GM12878 (cell line): ENCODE measurements around the gene ROBO1. TPM values are rescaled to one million over a fixed set of nuclear protein-coding genes. Genes with fewer than 3 reads are reported as not detected.

Experiments used
- ATAC-seq: fragments of 200-7000 bp; cut with Tn5 transposase; 3 replicates; pipeline ENCODE4 v1.9.1; 2020; ENCODE audit warnings: mild to moderate bottlenecking, moderate library complexity
- BruUV-seq: library from RNA; stranded (reverse); fragments of 400-500 nt; replicated peaks from 2 replicates; lab custom pipeline; 2021; lab: Mats Ljungman, UMichigan
- CTCF ChIA-PET: fragments of 300-600 bp; sonication (Branson Sonifier 250); formaldehyde crosslinking; extraction: SDS; loops from one replicate; lab custom pipeline; 2021; ENCODE audit warnings: inconsistent platforms; lab: Yijun Ruan, JAX
- POLR2A ChIA-PET: fragments of 350-600 bp; formaldehyde crosslinking; extraction: SDS; loops from one replicate; lab custom pipeline; 2021; ENCODE audit warnings: inconsistent platforms; lab: Charles Lee
- RAD21 ChIA-PET: fragments of 300-600 bp; sonication (Branson Sonifier 250); formaldehyde crosslinking; loops from one replicate; lab custom pipeline; 2023; ENCODE audit warnings: antibody characterized with exemption; ENCODE audit not compliant: unreplicated experiment; lab: Charles Lee
- SMC1A ChIA-PET: fragments of 300-600 bp; sonication (Branson Sonifier 250); formaldehyde crosslinking; loops from one replicate; lab custom pipeline; 2023; ENCODE audit not compliant: unreplicated experiment, uncharacterized antibody; lab: Charles Lee
- DNase-seq: peaks from one replicate; pipeline ENCODE4 v3.0.0-alpha.2; 2011; ENCODE audit warnings: low read depth, low spot score
- FAIRE-seq: peaks from 3 replicates; lab custom pipeline; 2011; peaks lifted over from hg19 to GRCh38; lab: Jason Lieb, UNC
- H2AFZ ChIP-seq: 2 replicates; pipeline ENCODE4 v1.6.0; 2011; ENCODE audit warnings: low read depth, low read length, control low read depth; ENCODE audit not compliant: control insufficient read depth
- H3K27ac ChIP-seq: 2 replicates; pipeline ENCODE4 v1.5.1; 2011; ENCODE audit warnings: control low read depth; ENCODE audit not compliant: control insufficient read depth, insufficient read depth
- H3K27me3 ChIP-seq, 2 experiments: replicated peaks in 1 of 2; 2 replicates each; pipeline versions ENCODE4 v1.6.0 to v1.6.1; 2011; ENCODE audit warnings: low read length in 1 of 2; ENCODE audit not compliant: control insufficient read depth in 2 of 2, insufficient read depth in 2 of 2
- H3K36me3 ChIP-seq, 2 experiments: 2 replicates each; pipeline ENCODE4 v1.5.1; 2011; ENCODE audit warnings: low read length in 1 of 2; ENCODE audit not compliant: control insufficient read depth in 2 of 2, insufficient read depth in 2 of 2
- H3K4me1 ChIP-seq: 2 replicates; pipeline ENCODE4 v1.6.1; 2011; ENCODE audit warnings: mild to moderate bottlenecking, low read length, moderate library complexity, mixed read lengths; ENCODE audit not compliant: control insufficient read depth, insufficient read depth
- H3K4me2 ChIP-seq: 2 replicates; pipeline ENCODE4 v1.6.0; 2011; ENCODE audit warnings: control low read depth; ENCODE audit not compliant: control insufficient read depth, insufficient read depth
- H3K4me3 ChIP-seq: fragments of 200-600 bp; sonication (generic); 2 replicates; pipeline ENCODE4 v1.5.1; 2016
- H3K79me2 ChIP-seq: 2 replicates; pipeline ENCODE4 v1.6.0; 2011; ENCODE audit warnings: low read length; ENCODE audit not compliant: control insufficient read depth, insufficient read depth
- H3K9ac ChIP-seq: 2 replicates; pipeline ENCODE4 v1.8.0; 2011; ENCODE audit warnings: low read length, control low read depth, mixed read lengths; ENCODE audit not compliant: control insufficient read depth, insufficient read depth
- H3K9me3 ChIP-seq: replicated peaks from 3 replicates; pipeline ENCODE4 v1.5.1; 2011; ENCODE audit warnings: mild to moderate bottlenecking, low read length; ENCODE audit not compliant: control insufficient read depth, insufficient read depth
- H4K20me1 ChIP-seq: 2 replicates; pipeline ENCODE4 v1.6.0; 2011; ENCODE audit not compliant: control insufficient read depth, insufficient read depth
- BRCA1 ChIP-seq: IDR thresholded peaks from 2 replicates; pipeline ENCODE4 v1.6.1; 2011; ENCODE audit warnings: low read depth, low read length, improper control_type of control experiment
- CHD4 ChIP-seq: fragments of 200-600 bp; sonication (generic); IDR thresholded peaks from 2 replicates; pipeline ENCODE4 v1.6.1; 2016; ENCODE audit warnings: mild to moderate bottlenecking
- FOXM1 ChIP-seq: IDR thresholded peaks from 2 replicates; pipeline ENCODE4 v1.6.1; 2012; ENCODE audit warnings: low read depth, mild to moderate bottlenecking, inconsistent platforms, low read length, moderate library complexity
- IKZF1 ChIP-seq: fragments of 450-650 bp; conservative IDR thresholded peaks from 2 replicates; pipeline ENCODE4 v1.6.1; 2017; ENCODE audit warnings: antibody characterized with exemption, mild to moderate bottlenecking
- JUND ChIP-seq: IDR thresholded peaks from 2 replicates; pipeline ENCODE4 v1.6.1; 2012; ENCODE audit warnings: low read depth, mild to moderate bottlenecking, low read length, improper control_type of control experiment, moderate library complexity
- KAT2A ChIP-seq: conservative IDR thresholded peaks from 2 replicates; pipeline ENCODE4 v1.6.1; 2011; ENCODE audit warnings: low read depth, low read length; ENCODE audit not compliant: control insufficient read depth
- MLLT1 ChIP-seq: fragments of 450-650 bp; IDR thresholded peaks from 2 replicates; pipeline ENCODE4 v1.6.1; 2016; ENCODE audit warnings: mild to moderate bottlenecking
- MYC ChIP-seq: IDR thresholded peaks from 2 replicates; pipeline ENCODE4 v1.6.1; 2011; ENCODE audit warnings: mild to moderate bottlenecking, low read length, moderate library complexity, inconsistent platforms; ENCODE audit not compliant: insufficient read depth, insufficient replicate concordance, insufficient read length, severe bottlenecking
- NR2F1 ChIP-seq: fragments of 450-650 bp; conservative IDR thresholded peaks from 2 replicates; pipeline ENCODE4 v1.6.1; 2017; ENCODE audit warnings: mild to moderate bottlenecking
- RAD51 ChIP-seq: fragments of 450-650 bp; IDR thresholded peaks from 2 replicates; pipeline ENCODE4 v1.6.1; 2016; ENCODE audit warnings: moderate library complexity, mild to moderate bottlenecking, inconsistent platforms
- RB1 ChIP-seq: fragments of 450-650 bp; formaldehyde crosslinking; IDR thresholded peaks from 2 replicates; pipeline ENCODE4 v1.6.1; 2017; ENCODE audit warnings: mild to moderate bottlenecking, borderline replicate concordance
- RUNX3 ChIP-seq: IDR thresholded peaks from 2 replicates; pipeline ENCODE4 v1.6.1; 2012; ENCODE audit warnings: low read length, inconsistent platforms
- SIX5 ChIP-seq: IDR thresholded peaks from 2 replicates; pipeline ENCODE4 v1.6.1; 2011; ENCODE audit warnings: mild to moderate bottlenecking, low read depth, low read length, moderate library complexity; ENCODE audit not compliant: severe bottlenecking
- STAT3 ChIP-seq: IDR thresholded peaks from 2 replicates; pipeline ENCODE4 v1.6.1; 2011; ENCODE audit warnings: low read depth, low read length, improper control_type of control experiment
- SUPT20H ChIP-seq: IDR thresholded peaks from 2 replicates; pipeline ENCODE4 v1.6.1; 2011; ENCODE audit warnings: low read depth, mild to moderate bottlenecking, low read length, moderate library complexity, borderline replicate concordance; ENCODE audit not compliant: control insufficient read depth
- YY1 ChIP-seq: IDR thresholded peaks from 2 replicates; pipeline ENCODE4 v1.6.1; 2011; ENCODE audit warnings: low read depth, mild to moderate bottlenecking, low read length
- ZNF384 ChIP-seq: IDR thresholded peaks from 2 replicates; pipeline ENCODE4 v1.6.1; 2012; ENCODE audit warnings: low read depth, mild to moderate bottlenecking, low read length, improper control_type of control experiment, borderline replicate concordance
- ZNF687 ChIP-seq: fragments of 450-650 bp; IDR thresholded peaks from 2 replicates; pipeline ENCODE4 v1.6.1; 2017; ENCODE audit warnings: mild to moderate bottlenecking, moderate library complexity
- WGBS: methylation state at CpG from one replicate; pipeline ENCODE4 v1.1.6; 2016; ENCODE audit warnings: low lambda C conversion rate; ENCODE audit not compliant: insufficient replicate concordance, insufficient coverage; ENCODE audit errors: missing lambda C conversion rate; 5-methylcytosine and 5-hydroxymethylcytosine counted together
- in situ Hi-C: fragments of 300-500 bp; cut with MboI; formaldehyde crosslinking; loops from 9 replicates; pipeline ENCODE4 v1.14.3; 2018; ENCODE audit warnings: mixed read lengths
- intact Hi-C: fragments of 100-400 bp; cut with micrococcal nuclease; formaldehyde crosslinking; loops from one replicate; pipeline ENCODE4 v1.14.2; 2022; ENCODE audit not compliant: unreplicated experiment
- polyA plus RNA-seq, 11 experiments: library from polyadenylated mRNA; depleted of rRNA in 4 of 11; unstranded in 6 of 11; stranded (reverse) in 5 of 11; fragments of >200 nt; fragmentation: Nextera tagmentation in 4 of 11; fragmentation: Illumina TruSeq in 1 of 11; extraction: Ambion mirVana in 4 of 11; extraction: Trizol in 1 of 11; gene quantifications; 1 replicate in 1 of 11; 2 replicates in 10 of 11; pipeline versions ENCODE4 v1.2.1 to v1.2.3, GENCODE V29; 2011 to 2016; ENCODE audit warnings: inconsistent platforms in 2 of 11, missing spikeins in 2 of 11, low read depth in 1 of 11
- total RNA-seq, 4 experiments: library from RNA; depleted of rRNA in 3 of 4; stranded (reverse); fragments of >200 nt in 3 of 4; fragmentation: Illumina TruSeq in 1 of 4; extraction: Trizol in 1 of 4; gene quantifications; 2 replicates each; pipeline versions ENCODE4 v1.2.1 to v1.2.3, GENCODE V29; 2013 to 2021
- TF ChIP-seq, protein P1 (sequence below): fragments of 450-650 bp; IDR thresholded peaks from 2 replicates; pipeline ENCODE4 v1.6.1; 2017; ENCODE audit warnings: borderline replicate concordance

Gene ROBO1
- total and polyA plus RNA-seq, 10 of the 15 experiments (the other 5 are each of a cell fraction or from before 2014, with no cell fraction given): 0.29 to 46.5 (median 1.2) TPM

GRCh38 chr3:78881501-78881900, 886.3 kb downstream of the ROBO1 start:
- in situ Hi-C loops (no loop called here), intact Hi-C loops (no loop called here)
- ATAC-seq (no peak), DNase-seq (no peak), FAIRE-seq (no peak)
- no TSS peak for BruUV-seq
- H4K20me1 ChIP-seq: no peaks in the 10 kb centered on the region
- H3K9me3 ChIP-seq: no peaks in the 10 kb centered on the region
- no peak for TF ChIP-seq RUNX3
- TF ChIP-seq MLLT1: no peak
- TF ChIP-seq RAD51: no peak
- no peak for TF ChIP-seq IKZF1
- no peak for TF ChIP-seq ZNF384
- no peak for TF ChIP-seq STAT3
- no peak for TF ChIP-seq ZNF687
- TF ChIP-seq FOXM1: no peak
- TF ChIP-seq KAT2A: no peak
- TF ChIP-seq YY1: no peak
- no peak for TF ChIP-seq RB1
- no peak for TF ChIP-seq CHD4
- TF ChIP-seq SUPT20H: no peak
- TF ChIP-seq MYC: no peak
- no peak for TF ChIP-seq NR2F1
- TF ChIP-seq JUND: no peak
- no peak for TF ChIP-seq SIX5
- TF ChIP-seq BRCA1: no peak
- TF ChIP-seq, protein P1, sequence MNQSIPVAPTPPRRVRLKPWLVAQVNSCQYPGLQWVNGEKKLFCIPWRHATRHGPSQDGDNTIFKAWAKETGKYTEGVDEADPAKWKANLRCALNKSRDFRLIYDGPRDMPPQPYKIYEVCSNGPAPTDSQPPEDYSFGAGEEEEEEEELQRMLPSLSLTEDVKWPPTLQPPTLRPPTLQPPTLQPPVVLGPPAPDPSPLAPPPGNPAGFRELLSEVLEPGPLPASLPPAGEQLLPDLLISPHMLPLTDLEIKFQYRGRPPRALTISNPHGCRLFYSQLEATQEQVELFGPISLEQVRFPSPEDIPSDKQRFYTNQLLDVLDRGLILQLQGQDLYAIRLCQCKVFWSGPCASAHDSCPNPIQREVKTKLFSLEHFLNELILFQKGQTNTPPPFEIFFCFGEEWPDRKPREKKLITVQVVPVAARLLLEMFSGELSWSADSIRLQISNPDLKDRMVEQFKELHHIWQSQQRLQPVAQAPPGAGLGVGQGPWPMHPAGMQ: no peak
- H3K36me3 ChIP-seq: no peaks in the 10 kb centered on the region
- H3K4me1 ChIP-seq: no peaks in the 10 kb centered on the region
- H3K27ac ChIP-seq: no peak overlapping the region
- no peak overlapping the region for H2AFZ ChIP-seq
- POLR2A ChIA-PET: interaction anchor here (1.3 kb wide), 1 partner anchor 59 kb away, joined by 3 read pairs; no protein-coding TSS in a partner anchor
- WGBS: 89% methylated on average over 2 of the region's 2 CpGs
- H3K4me3 ChIP-seq: no peak overlapping the region
- SMC1A ChIA-PET: interaction anchor here (0.9 to 2.5 kb wide), 7 partner anchors 10 to 96 kb away, joined by 3 to 16 read pairs (median 4); no protein-coding TSS in a partner anchor
- CTCF ChIA-PET: interaction anchor here (0.7 to 1.3 kb wide), 2 partner anchors 8 to 220 kb away, joined by 3 read pairs; no protein-coding TSS in a partner anchor
- H3K27me3 ChIP-seq: no peaks in the 10 kb centered on the region
- no peak overlapping the region for H3K4me2 ChIP-seq
- RAD21 ChIA-PET: interaction anchor here (1.0 to 2.9 kb wide), 6 partner anchors 9 to 126 kb away, joined by 3 to 18 read pairs (median 4); no protein-coding TSS in a partner anchor
- no peak overlapping the region for H3K9ac ChIP-seq
- no peaks in the 10 kb centered on the region for H3K79me2 ChIP-seq
